Neural crest cell (in vitro differentiated cells): ENCODE results near the gene PAK5. TPM values are rescaled to one million over a fixed set of nuclear protein-coding genes. Genes with fewer than 3 reads are reported as not detected.

Experiments
- DNase-seq: peaks from one replicate; pipeline ENCODE4 v3.0.0; 2021; ENCODE audit warnings: low read depth, mixed read lengths, low spot score
- H3K27ac Mint-ChIP-seq: one replicate; pipeline ENCODE4 v1.8.0; 2021; ENCODE audit warnings: mild to moderate bottlenecking, mixed read lengths; ENCODE audit not compliant: unreplicated experiment
- H3K27me3 Mint-ChIP-seq: 2 replicates; pipeline ENCODE4 v1.8.0; 2021; ENCODE audit warnings: low read depth, mild to moderate bottlenecking, mixed read lengths
- H3K36me3 Mint-ChIP-seq: 2 replicates; pipeline ENCODE4 v1.8.0; 2021; ENCODE audit warnings: low read depth, mild to moderate bottlenecking, mixed read lengths
- H3K4me1 Mint-ChIP-seq: 2 replicates; pipeline ENCODE4 v1.8.0; 2021; ENCODE audit warnings: mixed read lengths
- H3K4me3 Mint-ChIP-seq: one replicate; pipeline ENCODE4 v1.8.0; 2021; ENCODE audit warnings: mild to moderate bottlenecking, mixed read lengths
- H3K9me3 Mint-ChIP-seq: 2 replicates; pipeline ENCODE4 v1.8.0; 2021; ENCODE audit warnings: mixed read lengths
- CTCF ChIP-seq: fragments of 200-600 bp; sonication (generic); conservative IDR thresholded peaks from 2 replicates; pipeline ENCODE4 v1.5.0; 2021; ENCODE audit warnings: antibody characterized with exemption, mild to moderate bottlenecking
- total RNA-seq: library from RNA; stranded (reverse); gene quantifications from 2 replicates; pipeline ENCODE4 v1.2.1, GENCODE V29; 2021

The PAK5 gene
- total RNA-seq, 1 donor from 2014 or later: 1.8 TPM

GRCh38 chr20:9627219-9627618 is 211.7 kb downstream of the PAK5 start:
- Mint-ChIP-seq H3K27ac (no peak overlapping the region), H3K4me3 (no peak overlapping the region), H3K4me1 (peaks cover 8% of the 10 kb centered on the region), H3K9me3 (peaks cover 10% of the 10 kb centered on the region), H3K27me3 (peaks cover 2% of the 10 kb centered on the region), H3K36me3 (no peaks in the 10 kb centered on the region)
- no peak for DNase-seq
- no peak for TF ChIP-seq CTCF

GRCh38 chr20:9626357-9626756 is 212.5 kb downstream of the PAK5 start:
- Mint-ChIP-seq H3K4me1 (peaks cover 8% of the 10 kb centered on the region), H3K36me3 (no peaks in the 10 kb centered on the region), H3K27me3 (peaks cover 2% of the 10 kb centered on the region), H3K9me3 (peaks cover 10% of the 10 kb centered on the region), H3K27ac (no peak overlapping the region), H3K4me3 (no peak overlapping the region)
- DNase-seq: no peak
- TF ChIP-seq CTCF: no peak

GRCh38 chr20:9617940-9618339 is 220.9 kb downstream of the PAK5 start:
- DNase-seq: no peak
- Mint-ChIP-seq H3K4me3 (no peak overlapping the region), H3K27me3 (no peaks in the 10 kb centered on the region), H3K27ac (no peak overlapping the region), H3K9me3 (peaks cover 2% of the 10 kb centered on the region), H3K4me1 (peaks cover 10% of the 10 kb centered on the region), H3K36me3 (no peaks in the 10 kb centered on the region)
- TF ChIP-seq CTCF: peak; percentile 59

GRCh38 chr20:9616833-9617461 is 221.9 kb downstream of the PAK5 start:
- no peaks in the 10 kb centered on the region for H3K27me3 Mint-ChIP-seq
- H3K36me3 Mint-ChIP-seq: no peaks in the 10 kb centered on the region
- no peak overlapping the region for H3K4me3 Mint-ChIP-seq
- H3K4me1 Mint-ChIP-seq: peaks cover 10% of the 10 kb centered on the region
- TF ChIP-seq CTCF: peak; percentile 92
- H3K9me3 Mint-ChIP-seq: no peaks in the 10 kb centered on the region
- H3K27ac Mint-ChIP-seq: no peak overlapping the region
- peak; percentile 51 for DNase-seq

GRCh38 chr20:9616455-9616805 is 222.4 kb downstream of the PAK5 start:
- no peak overlapping the region for H3K27ac Mint-ChIP-seq
- H3K4me3 Mint-ChIP-seq: no peak overlapping the region
- peaks cover 10% of the 10 kb centered on the region for H3K4me1 Mint-ChIP-seq
- TF ChIP-seq CTCF: no peak
- H3K36me3 Mint-ChIP-seq: no peaks in the 10 kb centered on the region
- H3K27me3 Mint-ChIP-seq: no peaks in the 10 kb centered on the region
- no peak for DNase-seq
- H3K9me3 Mint-ChIP-seq: no peaks in the 10 kb centered on the region
